A549 (cell line): Measurements from ENCODE around the gene ZNF319.

Source experiments
- CHD2 ChIP-seq: fragments of 150-350 bp; IDR thresholded peaks from 2 replicates; pipeline ENCODE4 v1.6.1; 2014; ENCODE audit warnings: low read length; ENCODE audit not compliant: partially characterized antibody
- JUN ChIP-seq, 2 experiments: fragments of >200 bp; sonication (Bioruptor Twin); formaldehyde crosslinking; IDR thresholded peaks; 2 replicates in 1 of 2; 3 replicates in 1 of 2; pipeline ENCODE4 v1.6.1; 2016 to 2017
- SREBF2 ChIP-seq: fragments of 450-650 bp; IDR thresholded peaks from 2 replicates; pipeline ENCODE4 v1.6.1; 2014; ENCODE audit warnings: mild to moderate bottlenecking, moderate library complexity
- TF ChIP-seq, protein P1 (sequence below): fragments of >200 bp; sonication (Bioruptor Twin); formaldehyde crosslinking; IDR thresholded peaks from 3 replicates; pipeline ENCODE4 v1.5.1; 2016
- TF ChIP-seq, protein P2 (sequence below): fragments of 200-600 bp; sonication (generic); IDR thresholded peaks from 2 replicates; pipeline ENCODE4 v1.6.1; 2016; ENCODE audit warnings: antibody characterized with exemption, mild to moderate bottlenecking, moderate library complexity
- TF ChIP-seq, protein P3 (sequence below): fragments of >200 bp; sonication (Bioruptor Twin); formaldehyde crosslinking; IDR thresholded peaks from 3 replicates; pipeline ENCODE4 v1.6.1; 2016

DNA sequence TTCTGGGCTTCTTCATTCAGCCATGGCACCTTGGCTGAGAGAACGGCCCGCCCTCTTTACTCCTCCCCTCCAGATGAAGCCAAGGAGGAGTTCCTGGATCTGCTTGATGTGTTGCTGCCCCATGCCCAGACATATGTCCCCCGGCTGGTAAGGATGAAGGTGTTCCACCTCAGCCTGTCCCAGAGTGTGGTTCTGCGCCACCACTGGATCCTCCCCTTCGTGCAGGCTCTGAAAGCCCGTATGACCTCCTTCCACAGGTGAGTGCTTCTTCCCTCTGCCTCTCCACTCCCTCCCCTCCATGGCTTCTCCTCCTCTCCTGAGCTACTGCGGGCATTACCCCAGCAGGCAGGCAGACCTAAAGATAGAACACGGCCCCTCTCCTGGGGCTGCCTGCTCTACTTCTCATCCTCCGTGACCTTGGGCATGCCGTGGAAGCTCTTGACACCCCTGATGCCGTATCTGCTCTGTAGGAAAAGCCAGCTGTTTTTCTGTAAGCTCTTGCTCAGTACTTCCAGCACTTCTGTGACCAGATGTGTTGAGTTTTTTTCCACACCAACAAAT, 9.5 kb upstream of the ZNF319 start:
- TF ChIP-seq SREBF2 (no peak), JUN (IDR thresholded peaks at IDR 0.05) (no peak), CHD2 (no peak)
- TF ChIP-seq, protein P1, sequence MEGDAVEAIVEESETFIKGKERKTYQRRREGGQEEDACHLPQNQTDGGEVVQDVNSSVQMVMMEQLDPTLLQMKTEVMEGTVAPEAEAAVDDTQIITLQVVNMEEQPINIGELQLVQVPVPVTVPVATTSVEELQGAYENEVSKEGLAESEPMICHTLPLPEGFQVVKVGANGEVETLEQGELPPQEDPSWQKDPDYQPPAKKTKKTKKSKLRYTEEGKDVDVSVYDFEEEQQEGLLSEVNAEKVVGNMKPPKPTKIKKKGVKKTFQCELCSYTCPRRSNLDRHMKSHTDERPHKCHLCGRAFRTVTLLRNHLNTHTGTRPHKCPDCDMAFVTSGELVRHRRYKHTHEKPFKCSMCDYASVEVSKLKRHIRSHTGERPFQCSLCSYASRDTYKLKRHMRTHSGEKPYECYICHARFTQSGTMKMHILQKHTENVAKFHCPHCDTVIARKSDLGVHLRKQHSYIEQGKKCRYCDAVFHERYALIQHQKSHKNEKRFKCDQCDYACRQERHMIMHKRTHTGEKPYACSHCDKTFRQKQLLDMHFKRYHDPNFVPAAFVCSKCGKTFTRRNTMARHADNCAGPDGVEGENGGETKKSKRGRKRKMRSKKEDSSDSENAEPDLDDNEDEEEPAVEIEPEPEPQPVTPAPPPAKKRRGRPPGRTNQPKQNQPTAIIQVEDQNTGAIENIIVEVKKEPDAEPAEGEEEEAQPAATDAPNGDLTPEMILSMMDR: no peak
- TF ChIP-seq, protein P2, sequence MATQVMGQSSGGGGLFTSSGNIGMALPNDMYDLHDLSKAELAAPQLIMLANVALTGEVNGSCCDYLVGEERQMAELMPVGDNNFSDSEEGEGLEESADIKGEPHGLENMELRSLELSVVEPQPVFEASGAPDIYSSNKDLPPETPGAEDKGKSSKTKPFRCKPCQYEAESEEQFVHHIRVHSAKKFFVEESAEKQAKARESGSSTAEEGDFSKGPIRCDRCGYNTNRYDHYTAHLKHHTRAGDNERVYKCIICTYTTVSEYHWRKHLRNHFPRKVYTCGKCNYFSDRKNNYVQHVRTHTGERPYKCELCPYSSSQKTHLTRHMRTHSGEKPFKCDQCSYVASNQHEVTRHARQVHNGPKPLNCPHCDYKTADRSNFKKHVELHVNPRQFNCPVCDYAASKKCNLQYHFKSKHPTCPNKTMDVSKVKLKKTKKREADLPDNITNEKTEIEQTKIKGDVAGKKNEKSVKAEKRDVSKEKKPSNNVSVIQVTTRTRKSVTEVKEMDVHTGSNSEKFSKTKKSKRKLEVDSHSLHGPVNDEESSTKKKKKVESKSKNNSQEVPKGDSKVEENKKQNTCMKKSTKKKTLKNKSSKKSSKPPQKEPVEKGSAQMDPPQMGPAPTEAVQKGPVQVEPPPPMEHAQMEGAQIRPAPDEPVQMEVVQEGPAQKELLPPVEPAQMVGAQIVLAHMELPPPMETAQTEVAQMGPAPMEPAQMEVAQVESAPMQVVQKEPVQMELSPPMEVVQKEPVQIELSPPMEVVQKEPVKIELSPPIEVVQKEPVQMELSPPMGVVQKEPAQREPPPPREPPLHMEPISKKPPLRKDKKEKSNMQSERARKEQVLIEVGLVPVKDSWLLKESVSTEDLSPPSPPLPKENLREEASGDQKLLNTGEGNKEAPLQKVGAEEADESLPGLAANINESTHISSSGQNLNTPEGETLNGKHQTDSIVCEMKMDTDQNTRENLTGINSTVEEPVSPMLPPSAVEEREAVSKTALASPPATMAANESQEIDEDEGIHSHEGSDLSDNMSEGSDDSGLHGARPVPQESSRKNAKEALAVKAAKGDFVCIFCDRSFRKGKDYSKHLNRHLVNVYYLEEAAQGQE: no peak
- TF ChIP-seq, protein P3, sequence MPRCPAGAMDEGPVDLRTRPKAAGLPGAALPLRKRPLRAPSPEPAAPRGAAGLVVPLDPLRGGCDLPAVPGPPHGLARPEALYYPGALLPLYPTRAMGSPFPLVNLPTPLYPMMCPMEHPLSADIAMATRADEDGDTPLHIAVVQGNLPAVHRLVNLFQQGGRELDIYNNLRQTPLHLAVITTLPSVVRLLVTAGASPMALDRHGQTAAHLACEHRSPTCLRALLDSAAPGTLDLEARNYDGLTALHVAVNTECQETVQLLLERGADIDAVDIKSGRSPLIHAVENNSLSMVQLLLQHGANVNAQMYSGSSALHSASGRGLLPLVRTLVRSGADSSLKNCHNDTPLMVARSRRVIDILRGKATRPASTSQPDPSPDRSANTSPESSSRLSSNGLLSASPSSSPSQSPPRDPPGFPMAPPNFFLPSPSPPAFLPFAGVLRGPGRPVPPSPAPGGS: no peak
